ENCODE measurements around the gene RABAC1.

- TF ChIP-seq, protein P1, sequence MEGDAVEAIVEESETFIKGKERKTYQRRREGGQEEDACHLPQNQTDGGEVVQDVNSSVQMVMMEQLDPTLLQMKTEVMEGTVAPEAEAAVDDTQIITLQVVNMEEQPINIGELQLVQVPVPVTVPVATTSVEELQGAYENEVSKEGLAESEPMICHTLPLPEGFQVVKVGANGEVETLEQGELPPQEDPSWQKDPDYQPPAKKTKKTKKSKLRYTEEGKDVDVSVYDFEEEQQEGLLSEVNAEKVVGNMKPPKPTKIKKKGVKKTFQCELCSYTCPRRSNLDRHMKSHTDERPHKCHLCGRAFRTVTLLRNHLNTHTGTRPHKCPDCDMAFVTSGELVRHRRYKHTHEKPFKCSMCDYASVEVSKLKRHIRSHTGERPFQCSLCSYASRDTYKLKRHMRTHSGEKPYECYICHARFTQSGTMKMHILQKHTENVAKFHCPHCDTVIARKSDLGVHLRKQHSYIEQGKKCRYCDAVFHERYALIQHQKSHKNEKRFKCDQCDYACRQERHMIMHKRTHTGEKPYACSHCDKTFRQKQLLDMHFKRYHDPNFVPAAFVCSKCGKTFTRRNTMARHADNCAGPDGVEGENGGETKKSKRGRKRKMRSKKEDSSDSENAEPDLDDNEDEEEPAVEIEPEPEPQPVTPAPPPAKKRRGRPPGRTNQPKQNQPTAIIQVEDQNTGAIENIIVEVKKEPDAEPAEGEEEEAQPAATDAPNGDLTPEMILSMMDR (IDR thresholded peaks at IDR 0.05): no peak
- no peak for TF ChIP-seq POLR2A (IDR thresholded peaks at IDR 0.05)
These were observed 18.3 kb downstream of the RABAC1 start for GRCh38 chr19:41940731-41941409.
